GM12878 (cell line): ENCODE measurements around the gene FOXA1. TPM values are rescaled to one million over a fixed set of nuclear protein-coding genes. Genes with fewer than 3 reads are reported as not detected.

Source experiments
- ATAC-seq: fragments of 200-7000 bp; cut with Tn5 transposase; 3 replicates; pipeline ENCODE4 v1.9.1; 2020; ENCODE audit warnings: mild to moderate bottlenecking, moderate library complexity
- BruUV-seq: library from RNA; stranded (reverse); fragments of 400-500 nt; replicated peaks from 2 replicates; lab custom pipeline; 2021; lab: Mats Ljungman, UMichigan
- CTCF ChIA-PET: fragments of 300-600 bp; sonication (Branson Sonifier 250); formaldehyde crosslinking; extraction: SDS; loops from one replicate; lab custom pipeline; 2021; ENCODE audit warnings: inconsistent platforms; lab: Yijun Ruan, JAX
- POLR2A ChIA-PET: fragments of 350-600 bp; formaldehyde crosslinking; extraction: SDS; loops from one replicate; lab custom pipeline; 2021; ENCODE audit warnings: inconsistent platforms; lab: Charles Lee
- RAD21 ChIA-PET: fragments of 300-600 bp; sonication (Branson Sonifier 250); formaldehyde crosslinking; loops from one replicate; lab custom pipeline; 2023; ENCODE audit warnings: antibody characterized with exemption; ENCODE audit not compliant: unreplicated experiment; lab: Charles Lee
- SMC1A ChIA-PET: fragments of 300-600 bp; sonication (Branson Sonifier 250); formaldehyde crosslinking; loops from one replicate; lab custom pipeline; 2023; ENCODE audit not compliant: unreplicated experiment, uncharacterized antibody; lab: Charles Lee
- DNase-seq: peaks from one replicate; pipeline ENCODE4 v3.0.0-alpha.2; 2011; ENCODE audit warnings: low read depth, low spot score
- FAIRE-seq: peaks from 3 replicates; lab custom pipeline; 2011; peaks lifted over from hg19 to GRCh38; lab: Jason Lieb, UNC
- H2AFZ ChIP-seq: 2 replicates; pipeline ENCODE4 v1.6.0; 2011; ENCODE audit warnings: low read depth, low read length, control low read depth; ENCODE audit not compliant: control insufficient read depth
- H3K27ac ChIP-seq: 2 replicates; pipeline ENCODE4 v1.5.1; 2011; ENCODE audit warnings: control low read depth; ENCODE audit not compliant: control insufficient read depth, insufficient read depth
- H3K27me3 ChIP-seq, 2 experiments: replicated peaks in 1 of 2; 2 replicates each; pipeline versions ENCODE4 v1.6.0 to v1.6.1; 2011; ENCODE audit warnings: low read length in 1 of 2; ENCODE audit not compliant: control insufficient read depth in 2 of 2, insufficient read depth in 2 of 2
- H3K36me3 ChIP-seq, 2 experiments: 2 replicates each; pipeline ENCODE4 v1.5.1; 2011; ENCODE audit warnings: low read length in 1 of 2; ENCODE audit not compliant: control insufficient read depth in 2 of 2, insufficient read depth in 2 of 2
- H3K4me1 ChIP-seq: 2 replicates; pipeline ENCODE4 v1.6.1; 2011; ENCODE audit warnings: mild to moderate bottlenecking, low read length, moderate library complexity, mixed read lengths; ENCODE audit not compliant: control insufficient read depth, insufficient read depth
- H3K4me2 ChIP-seq: 2 replicates; pipeline ENCODE4 v1.6.0; 2011; ENCODE audit warnings: control low read depth; ENCODE audit not compliant: control insufficient read depth, insufficient read depth
- H3K4me3 ChIP-seq: fragments of 200-600 bp; sonication (generic); 2 replicates; pipeline ENCODE4 v1.5.1; 2016
- H3K79me2 ChIP-seq: 2 replicates; pipeline ENCODE4 v1.6.0; 2011; ENCODE audit warnings: low read length; ENCODE audit not compliant: control insufficient read depth, insufficient read depth
- H3K9ac ChIP-seq: 2 replicates; pipeline ENCODE4 v1.8.0; 2011; ENCODE audit warnings: low read length, control low read depth, mixed read lengths; ENCODE audit not compliant: control insufficient read depth, insufficient read depth
- H3K9me3 ChIP-seq: replicated peaks from 3 replicates; pipeline ENCODE4 v1.5.1; 2011; ENCODE audit warnings: mild to moderate bottlenecking, low read length; ENCODE audit not compliant: control insufficient read depth, insufficient read depth
- H4K20me1 ChIP-seq: 2 replicates; pipeline ENCODE4 v1.6.0; 2011; ENCODE audit not compliant: control insufficient read depth, insufficient read depth
- BMI1 ChIP-seq: fragments of 450-650 bp; IDR thresholded peaks from 2 replicates; pipeline ENCODE4 v1.6.1; 2016; ENCODE audit warnings: mild to moderate bottlenecking, moderate library complexity, borderline replicate concordance
- CHD2 ChIP-seq: IDR thresholded peaks from 2 replicates; pipeline ENCODE4 v1.6.1; 2011; ENCODE audit warnings: low read depth, low read length, improper control_type of control experiment, borderline replicate concordance
- KLF5 ChIP-seq: fragments of 450-650 bp; IDR thresholded peaks from 2 replicates; pipeline ENCODE4 v1.6.1; 2014; ENCODE audit warnings: mild to moderate bottlenecking; ENCODE audit not compliant: partially characterized antibody
- NFXL1 ChIP-seq: fragments of 450-650 bp; IDR thresholded peaks from 2 replicates; pipeline ENCODE4 v1.6.1; 2017; ENCODE audit warnings: antibody characterized with exemption, mild to moderate bottlenecking, borderline replicate concordance
- SIN3A ChIP-seq: IDR thresholded peaks from 2 replicates; pipeline ENCODE4 v1.6.1; 2012; ENCODE audit warnings: low read depth, low read length, improper control_type of control experiment
- SUZ12 ChIP-seq: fragments of 200-600 bp; sonication (generic); IDR thresholded peaks from one replicate; pipeline ENCODE4 v1.6.1; 2018; ENCODE audit warnings: antibody characterized with exemption, mild to moderate bottlenecking; ENCODE audit not compliant: unreplicated experiment
- WGBS: methylation state at CpG from one replicate; pipeline ENCODE4 v1.1.6; 2016; ENCODE audit warnings: low lambda C conversion rate; ENCODE audit not compliant: insufficient replicate concordance, insufficient coverage; ENCODE audit errors: missing lambda C conversion rate; 5-methylcytosine and 5-hydroxymethylcytosine counted together
- in situ Hi-C: fragments of 300-500 bp; cut with MboI; formaldehyde crosslinking; loops from 9 replicates; pipeline ENCODE4 v1.14.3; 2018; ENCODE audit warnings: mixed read lengths
- intact Hi-C: fragments of 100-400 bp; cut with micrococcal nuclease; formaldehyde crosslinking; loops from one replicate; pipeline ENCODE4 v1.14.2; 2022; ENCODE audit not compliant: unreplicated experiment
- polyA plus RNA-seq, 11 experiments: library from polyadenylated mRNA; depleted of rRNA in 4 of 11; unstranded in 6 of 11; stranded (reverse) in 5 of 11; fragments of >200 nt; fragmentation: Nextera tagmentation in 4 of 11; fragmentation: Illumina TruSeq in 1 of 11; extraction: Ambion mirVana in 4 of 11; extraction: Trizol in 1 of 11; gene quantifications; 1 replicate in 1 of 11; 2 replicates in 10 of 11; pipeline versions ENCODE4 v1.2.1 to v1.2.3, GENCODE V29; 2011 to 2016; ENCODE audit warnings: inconsistent platforms in 2 of 11, missing spikeins in 2 of 11, low read depth in 1 of 11
- total RNA-seq, 4 experiments: library from RNA; depleted of rRNA in 3 of 4; stranded (reverse); fragments of >200 nt in 3 of 4; fragmentation: Illumina TruSeq in 1 of 4; extraction: Trizol in 1 of 4; gene quantifications; 2 replicates each; pipeline versions ENCODE4 v1.2.1 to v1.2.3, GENCODE V29; 2013 to 2021
- TF ChIP-seq, protein P1 (sequence below): fragments of 450-650 bp; IDR thresholded peaks from 2 replicates; pipeline ENCODE4 v1.6.1; 2017; ENCODE audit warnings: mild to moderate bottlenecking

The FOXA1 gene
- total and polyA plus RNA-seq, 10 of the 15 experiments (the other 5 are each of a cell fraction or from before 2014, with no cell fraction given): 0.03 to 0.18 (median 0.06) TPM; not detected in 7

DNA sequence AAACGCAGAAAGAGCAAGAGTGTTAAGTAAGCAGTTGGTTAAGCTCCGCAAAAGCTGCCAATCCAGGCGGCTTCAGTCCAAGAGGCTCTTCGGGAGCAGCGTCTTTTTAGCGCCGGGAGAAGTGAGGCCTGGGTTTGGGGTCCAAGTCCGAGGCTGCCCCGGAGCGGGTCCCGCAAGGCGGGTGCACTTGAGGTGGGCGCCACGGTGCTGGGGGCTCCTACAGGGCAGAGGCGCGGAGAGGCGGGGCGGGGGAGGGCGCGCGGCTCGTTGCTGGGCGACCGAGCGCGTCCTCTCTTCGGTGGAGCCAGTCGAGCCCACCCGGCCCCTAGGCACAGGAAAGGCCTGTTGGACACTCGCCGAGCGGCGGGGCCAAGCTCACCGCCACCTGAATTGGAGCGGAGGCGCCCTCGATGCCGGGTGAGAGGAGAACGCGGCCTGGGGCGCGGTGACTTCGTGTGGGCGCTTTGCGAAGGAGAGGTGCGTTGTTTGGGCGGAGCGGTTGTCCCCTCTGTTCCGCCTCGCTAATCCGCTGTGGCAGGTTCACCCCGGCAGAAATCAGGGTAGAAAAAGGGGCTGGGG lies 16.0 kb upstream of the FOXA1 start (continued):
- TF ChIP-seq SIN3A (no peak), CHD2 (no peak)
- TF ChIP-seq, protein P1, sequence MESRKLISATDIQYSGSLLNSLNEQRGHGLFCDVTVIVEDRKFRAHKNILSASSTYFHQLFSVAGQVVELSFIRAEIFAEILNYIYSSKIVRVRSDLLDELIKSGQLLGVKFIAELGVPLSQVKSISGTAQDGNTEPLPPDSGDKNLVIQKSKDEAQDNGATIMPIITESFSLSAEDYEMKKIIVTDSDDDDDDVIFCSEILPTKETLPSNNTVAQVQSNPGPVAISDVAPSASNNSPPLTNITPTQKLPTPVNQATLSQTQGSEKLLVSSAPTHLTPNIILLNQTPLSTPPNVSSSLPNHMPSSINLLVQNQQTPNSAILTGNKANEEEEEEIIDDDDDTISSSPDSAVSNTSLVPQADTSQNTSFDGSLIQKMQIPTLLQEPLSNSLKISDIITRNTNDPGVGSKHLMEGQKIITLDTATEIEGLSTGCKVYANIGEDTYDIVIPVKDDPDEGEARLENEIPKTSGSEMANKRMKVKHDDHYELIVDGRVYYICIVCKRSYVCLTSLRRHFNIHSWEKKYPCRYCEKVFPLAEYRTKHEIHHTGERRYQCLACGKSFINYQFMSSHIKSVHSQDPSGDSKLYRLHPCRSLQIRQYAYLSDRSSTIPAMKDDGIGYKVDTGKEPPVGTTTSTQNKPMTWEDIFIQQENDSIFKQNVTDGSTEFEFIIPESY: no peak

DNA sequence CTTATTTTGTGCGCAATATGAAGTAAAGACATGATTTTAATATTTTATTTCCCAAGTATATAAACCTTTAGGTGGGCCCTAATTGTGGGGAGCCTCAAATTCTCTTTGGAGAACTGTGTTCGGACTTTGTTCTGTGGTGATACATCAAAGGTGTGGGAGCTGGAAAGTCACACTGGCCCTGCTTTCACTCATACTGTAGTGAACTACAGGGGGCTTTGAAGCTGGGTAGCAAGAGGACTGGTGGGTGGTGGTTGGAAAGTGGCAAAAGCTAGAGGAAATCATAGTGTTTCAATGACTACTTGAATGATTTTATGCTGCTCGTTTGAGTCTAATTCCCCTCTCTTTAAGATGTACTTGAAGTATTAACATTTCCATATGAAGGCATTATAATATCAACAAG lies 13.6 kb upstream of the FOXA1 start:
- no peaks in the 10 kb centered on the region; the same call in 2 of the 3 replicates for H3K9me3 ChIP-seq
- H2AFZ ChIP-seq: no peak overlapping the region
- intact Hi-C loops (no loop called here), in situ Hi-C loops (no loop called here)
- H3K4me1 ChIP-seq: no peaks in the 10 kb centered on the region
- no peak overlapping the region for H3K27ac ChIP-seq
- H3K27me3 ChIP-seq: no peaks in the 10 kb centered on the region
- no peaks in the 10 kb centered on the region for H3K36me3 ChIP-seq
- no peak for ATAC-seq
- RAD21 ChIA-PET: no interaction called here
- H3K9ac ChIP-seq: no peak overlapping the region
- FAIRE-seq: no peak
- 2% methylated on average over 3 of the region's 3 CpGs for WGBS
- BruUV-seq: no TSS peak
- H3K4me2 ChIP-seq: no peak overlapping the region
- TF ChIP-seq NFXL1 (no peak), BMI1 (no peak), KLF5 (no peak), SUZ12 (no peak)
- no peak overlapping the region for H3K4me3 ChIP-seq
- SMC1A ChIA-PET: no interaction called here
- CTCF ChIA-PET: no interaction called here
- H3K79me2 ChIP-seq: no peaks in the 10 kb centered on the region
- H4K20me1 ChIP-seq: no peaks in the 10 kb centered on the region
- DNase-seq: no peak
- POLR2A ChIA-PET: no interaction called here
